Natural killer cell treated with Interleukin-12 subunit alpha and Interleukin-12 subunit beta and Interleukin-15 and Interleukin-18, amount 100 ng/mL, for 72 hours (primary cell): ENCODE data around the gene ISY1. TPM values are rescaled to one million over a fixed set of nuclear protein-coding genes. Genes with fewer than 3 reads are reported as not detected.

Source experiments
- ATAC-seq, 2 donors: fragments of 150-1000 bp; cut with Tn5 transposase in 1 of 2; sonication (Bioruptor Pico), chemical (Tn5 transposase) in 1 of 2; 2 replicates each; pipeline ENCODE4 v1.10.0; 2021
- DNase-seq: peaks from one replicate; pipeline ENCODE4 v3.0.0; 2022; ENCODE audit warnings: low spot score
- H3K27ac Mint-ChIP-seq, 2 donors: 1 replicate in 1 of 2; 2 replicates in 1 of 2; pipeline ENCODE4 v1.8.0; 2022; ENCODE audit warnings: mixed read lengths in 2 of 2, mild to moderate bottlenecking in 1 of 2, moderate library complexity in 1 of 2
- H3K27me3 Mint-ChIP-seq, 2 donors: 1 replicate in 1 of 2; 2 replicates in 1 of 2; pipeline ENCODE4 v1.8.0; 2022; ENCODE audit warnings: mixed read lengths in 2 of 2
- H3K36me3 Mint-ChIP-seq: one replicate; pipeline ENCODE4 v1.8.0; 2022; ENCODE audit warnings: mixed read lengths
- H3K4me1 Mint-ChIP-seq, 2 donors: 1 replicate in 1 of 2; 2 replicates in 1 of 2; pipeline ENCODE4 v1.8.0; 2022; ENCODE audit warnings: low read depth in 2 of 2, mixed read lengths in 2 of 2, mild to moderate bottlenecking in 1 of 2
- H3K4me3 Mint-ChIP-seq: one replicate; pipeline ENCODE4 v1.8.0; 2022; ENCODE audit warnings: mixed read lengths
- H3K9me3 Mint-ChIP-seq: 2 replicates; pipeline ENCODE4 v1.8.0; 2022; ENCODE audit warnings: mixed read lengths
- total RNA-seq, 2 donors: library from RNA; stranded (reverse); gene quantifications; one replicate each; pipeline ENCODE4 v1.2.3, GENCODE V29; 2022

The ISY1 gene
- total RNA-seq, 2 donors from 2014 or later: 54.7 to 59.7 TPM

GRCh38 chr3:129081503-129081902 lies 79.4 kb downstream of the ISY1 start:
- no peaks in the 10 kb centered on the region for H3K36me3 Mint-ChIP-seq
- peak overlapping the region in 1 of 2 donors; percentile 33 for H3K27ac Mint-ChIP-seq

GRCh38 chr3:129078510-129078909 lies 82.4 kb downstream of the ISY1 start:
- Mint-ChIP-seq H3K4me3 (no peak overlapping the region), H3K27me3 (no peaks in the 10 kb centered on the region), H3K27ac (no peak overlapping the region), H3K9me3 (no peaks in the 10 kb centered on the region), H3K36me3 (no peaks in the 10 kb centered on the region), H3K4me1 (peaks cover 0 to 9% of the 10 kb centered on the region in 2 donors)
- ATAC-seq (no peak), DNase-seq (no peak)

More at GRCh38 chr3:129081503-129081902, 79.4 kb downstream of the ISY1 start:
- peaks cover 0 to 13% of the 10 kb centered on the region in 2 donors for H3K4me1 Mint-ChIP-seq
- no peaks in the 10 kb centered on the region for H3K27me3 Mint-ChIP-seq
- no peak for DNase-seq
- H3K9me3 Mint-ChIP-seq: no peaks in the 10 kb centered on the region
- no peak for ATAC-seq
- no peak overlapping the region for H3K4me3 Mint-ChIP-seq

Other genes with a start within 250 kb of the ISY1 start
- under 1 TPM in 1 of 2 donors, not detected in 1; 0.50 TPM for gene CFAP92, start 167.0 kb downstream of the ISY1 start, total RNA-seq
- gene EFCC1, start 159.8 kb downstream of the ISY1 start, total RNA-seq: under 1 TPM in 1 of 2 donors, not detected in 1; 0.21 TPM
- gene GP9, start 100.3 kb downstream of the ISY1 start, total RNA-seq: under 1 TPM in 1 of 2 donors, not detected in 1; 0.45 TPM
- gene RAB43, start 39.3 kb downstream of the ISY1 start, total RNA-seq: 10 to 100 TPM; 50.7 to 53.9 TPM
- 100 to 1,000 TPM; 230 to 268 TPM for gene CNBP, start 22.8 kb upstream of the ISY1 start, total RNA-seq
- gene COPG1, start 88.5 kb upstream of the ISY1 start, total RNA-seq: 100 to 1,000 TPM; 203 to 236 TPM
- gene HMCES, start 117.8 kb upstream of the ISY1 start, total RNA-seq: 10 to 100 TPM; 49.2 to 52.5 TPM